Osteocyte (in vitro differentiated cells): ENCODE measurements around the gene ZNF148. TPM values are rescaled to one million over a fixed set of nuclear protein-coding genes. Genes with fewer than 3 reads are reported as not detected.
A peak's percentile ranks its signal among the peaks of the same experiment; 100 is the strongest.

Source experiments
- DNase-seq: peaks from one replicate; pipeline ENCODE4 v3.0.0; 2021; ENCODE audit warnings: mixed read lengths; ENCODE audit not compliant: unreplicated experiment; ENCODE audit errors: extremely low spot score
- H3K27ac Mint-ChIP-seq: one replicate; pipeline ENCODE4 v1.8.0; 2021; ENCODE audit warnings: mild to moderate bottlenecking, mixed read lengths; ENCODE audit not compliant: unreplicated experiment
- H3K27me3 Mint-ChIP-seq: one replicate; pipeline ENCODE4 v1.8.0; 2021; ENCODE audit warnings: mixed read lengths; ENCODE audit not compliant: unreplicated experiment
- H3K36me3 Mint-ChIP-seq: one replicate; pipeline ENCODE4 v1.8.0; 2021; ENCODE audit warnings: mixed read lengths; ENCODE audit not compliant: unreplicated experiment
- H3K4me1 Mint-ChIP-seq: one replicate; pipeline ENCODE4 v1.8.0; 2021; ENCODE audit warnings: mixed read lengths; ENCODE audit not compliant: unreplicated experiment
- H3K4me3 Mint-ChIP-seq: one replicate; pipeline ENCODE4 v1.8.0; 2021; ENCODE audit warnings: mild to moderate bottlenecking, moderate library complexity, mixed read lengths; ENCODE audit not compliant: unreplicated experiment
- H3K9me3 Mint-ChIP-seq: one replicate; pipeline ENCODE4 v1.8.0; 2021; ENCODE audit warnings: mixed read lengths; ENCODE audit not compliant: unreplicated experiment
- CTCF ChIP-seq: fragments of 200-600 bp; sonication (generic); IDR thresholded peaks from 2 replicates; pipeline ENCODE4 v1.5.0; 2021; ENCODE audit warnings: antibody characterized with exemption, mild to moderate bottlenecking, moderate library complexity
- total RNA-seq: library from RNA; stranded (reverse); gene quantifications from 2 replicates; pipeline ENCODE4 v1.2.1, GENCODE V29; 2021

Gene ZNF148
- total RNA-seq, 1 donor from 2014 or later = 46.2 TPM

DNA sequence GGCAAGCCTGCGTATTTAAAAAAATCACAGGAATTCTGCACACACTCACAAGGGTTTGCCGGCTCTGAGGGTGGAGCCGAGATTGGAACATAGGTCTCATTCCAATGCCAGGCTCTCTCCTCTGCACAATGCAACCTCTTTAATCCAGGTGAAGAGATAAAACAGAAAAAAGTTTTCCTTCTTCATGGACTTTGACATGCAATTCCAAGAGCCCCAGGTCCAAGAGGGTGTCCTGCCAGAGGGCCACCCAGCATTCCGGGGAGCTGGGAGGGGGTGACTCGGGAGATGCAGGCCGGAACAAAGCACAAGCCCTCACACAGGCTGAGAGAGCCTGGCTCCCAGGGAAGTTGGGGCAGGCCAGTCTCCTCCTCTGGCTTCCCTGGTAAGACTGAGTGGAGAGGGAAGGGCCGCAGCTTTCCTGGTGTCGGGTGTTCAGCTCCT, 155.8 kb downstream of the ZNF148 start:
- DNase-seq = no peak
- TF ChIP-seq CTCF = no peak
- Mint-ChIP-seq H3K27me3 (no peaks in the 10 kb centered on the region), H3K36me3 (no peaks in the 10 kb centered on the region), H3K4me1 (peaks cover 6% of the 10 kb centered on the region), H3K27ac (no peak overlapping the region), H3K9me3 (no peaks in the 10 kb centered on the region), H3K4me3 (no peak overlapping the region)

DNA sequence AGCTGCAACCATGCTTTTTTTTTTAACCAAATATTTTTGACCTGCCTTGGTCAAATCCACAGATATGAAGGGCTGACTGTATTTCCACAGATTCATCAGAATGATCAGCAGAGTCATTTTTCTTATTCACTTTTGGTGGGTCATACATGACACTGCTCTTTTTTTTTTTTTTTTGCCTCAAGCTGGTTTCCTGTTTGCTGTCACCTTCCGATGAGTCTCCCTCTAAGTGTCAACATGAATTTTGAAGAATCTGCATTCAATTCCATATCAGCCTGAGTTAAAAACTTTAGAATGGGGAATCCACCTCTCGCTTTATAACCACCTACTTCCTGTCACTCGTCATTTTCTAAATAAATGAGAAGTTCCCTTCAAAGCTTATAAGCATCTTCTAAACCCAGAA, 160.4 kb downstream of the ZNF148 start:
- Mint-ChIP-seq H3K27ac (no peak overlapping the region), H3K36me3 (no peaks in the 10 kb centered on the region), H3K4me3 (no peak overlapping the region), H3K4me1 (peaks cover 20% of the 10 kb centered on the region), H3K9me3 (no peaks in the 10 kb centered on the region), H3K27me3 (no peaks in the 10 kb centered on the region)
- no peak for TF ChIP-seq CTCF
- DNase-seq = no peak

DNA sequence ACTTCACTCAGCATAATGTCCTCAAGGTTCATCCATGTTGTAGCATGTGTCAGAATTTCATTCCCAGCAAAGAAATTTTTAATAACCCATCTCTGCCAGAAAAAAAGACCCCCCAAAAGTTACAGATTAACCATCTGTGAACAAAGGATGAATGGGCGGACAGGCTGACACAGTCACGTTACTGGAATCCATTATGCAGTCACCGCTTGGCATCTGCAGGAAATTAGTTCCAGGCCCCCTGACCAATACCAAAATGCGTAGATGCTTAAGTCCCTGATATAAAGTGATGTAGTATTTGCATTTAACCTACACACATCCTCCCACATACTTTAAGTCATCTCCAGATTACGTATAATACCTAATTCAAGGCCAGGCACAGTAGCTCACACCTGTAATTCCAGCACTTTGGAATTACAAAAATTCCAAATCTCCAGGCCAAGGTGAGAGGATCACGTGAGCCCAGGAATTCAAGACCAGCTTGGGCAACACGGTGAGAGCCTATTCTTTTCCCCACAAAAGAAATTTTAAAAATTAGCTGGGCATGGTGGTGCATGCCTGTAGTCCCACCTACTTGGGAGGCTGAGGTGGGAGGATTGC, 161.1 kb downstream of the ZNF148 start:
- Mint-ChIP-seq H3K27me3 (no peaks in the 10 kb centered on the region), H3K4me1 (peaks cover 20% of the 10 kb centered on the region), H3K4me3 (peak overlapping the region; percentile 12), H3K9me3 (no peaks in the 10 kb centered on the region), H3K27ac (no peak overlapping the region), H3K36me3 (no peaks in the 10 kb centered on the region)
- no peak for DNase-seq
- no peak for TF ChIP-seq CTCF

DNA sequence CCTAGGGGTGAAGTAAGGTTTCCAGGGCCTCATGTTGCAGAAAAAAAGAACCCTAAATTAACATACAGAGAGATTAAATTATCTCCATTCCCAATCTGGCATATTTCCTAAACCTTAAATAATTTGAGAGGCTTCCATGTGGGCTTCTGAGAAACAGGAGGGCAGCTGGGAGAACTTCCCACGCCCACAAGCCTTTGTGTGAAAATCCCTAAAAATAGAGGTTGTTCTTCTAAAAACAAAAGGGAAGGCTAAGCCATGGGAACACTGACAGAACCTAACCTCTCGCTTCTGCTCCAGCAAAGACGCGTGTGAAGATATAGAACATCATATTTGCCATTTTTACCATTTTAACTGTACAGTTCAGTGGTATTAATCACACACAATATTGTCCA, 161.8 kb downstream of the ZNF148 start:
- no peak for TF ChIP-seq CTCF
- no peak for DNase-seq
- Mint-ChIP-seq H3K36me3 (no peaks in the 10 kb centered on the region), H3K27ac (no peak overlapping the region), H3K9me3 (no peaks in the 10 kb centered on the region), H3K27me3 (no peaks in the 10 kb centered on the region), H3K4me1 (peaks cover 20% of the 10 kb centered on the region), H3K4me3 (peak overlapping the region; percentile 56)

- H3K27me3 Mint-ChIP-seq = no peaks in the 10 kb centered on the region
- TF ChIP-seq CTCF = no peak
- H3K36me3 Mint-ChIP-seq = no peaks in the 10 kb centered on the region
- no peak for DNase-seq
- no peak within 1 kb of the TSS for H3K27ac Mint-ChIP-seq
- peaks cover 20% of the 10 kb centered on the region for H3K4me1 Mint-ChIP-seq
- peak within 1 kb of the TSS; percentile 65 for H3K4me3 Mint-ChIP-seq
- no peaks in the 10 kb centered on the region for H3K9me3 Mint-ChIP-seq
These were observed 162.4 kb downstream of the ZNF148 start, which contains the start of gene SLC12A8 for GRCh38 chr3:125212509-125213363. Gene SLC12A8 (minus strand): TSS chr3:125212748. CDS start chr3:125211349, 1,399 bp downstream.
